ENCODE data around the gene PRAMEF2.

- TF ChIP-seq ZNF639 (tag by site-specific recombination; IDR thresholded peaks at IDR 0.05) (no peak), CTCF (tag by site-specific recombination; IDR thresholded peaks at IDR 0.05) (no peak), ZNF274 (IDR thresholded peaks at IDR 0.05; ENCODE audit: low read length) (no peak), ZNF274 (tag by site-specific recombination; IDR thresholded peaks at IDR 0.05; ENCODE audit: borderline replicate concordance) (no peak)
Measured at GRCh38 chr1:12809933-12810332, 47.0 kb upstream of the PRAMEF2 start.
